Loucy (cell line): ENCODE measurements around the gene MYLK3.

Source experiments
- H2AFZ ChIP-seq: fragments of 200-600 bp; sonication (generic); 2 replicates; pipeline ENCODE4 v1.6.0; 2016; ENCODE audit warnings: antibody characterized with exemption, mild to moderate bottlenecking, low read length, moderate library complexity
- H3F3A ChIP-seq: fragments of 200-600 bp; 2 replicates; pipeline ENCODE4 v1.6.0; 2016; ENCODE audit warnings: antibody characterized with exemption, low read depth, mild to moderate bottlenecking
- H3K27me3 ChIP-seq: fragments of 200-600 bp; sonication (generic); 2 replicates; pipeline ENCODE4 v1.6.1; 2014; ENCODE audit warnings: low read length, mild to moderate bottlenecking; ENCODE audit not compliant: insufficient read depth, poor library complexity, severe bottlenecking
- H3K36me3 ChIP-seq: fragments of 200-600 bp; sonication (generic); 2 replicates; pipeline ENCODE4 v1.6.1; 2016; ENCODE audit warnings: low read length; ENCODE audit not compliant: insufficient read depth
- H3K4me1 ChIP-seq: fragments of 200-600 bp; sonication (generic); 2 replicates; pipeline ENCODE4 v1.5.1; 2014; ENCODE audit warnings: low read length, mild to moderate bottlenecking; ENCODE audit not compliant: insufficient read depth, poor library complexity, severe bottlenecking
- H3K4me2 ChIP-seq: fragments of 200-600 bp; sonication (generic); 2 replicates; pipeline ENCODE4 v1.6.0; 2014; ENCODE audit warnings: antibody characterized with exemption, low read length, low read depth, mild to moderate bottlenecking; ENCODE audit not compliant: poor library complexity, severe bottlenecking
- H3K4me3 ChIP-seq: fragments of 200-600 bp; sonication (generic); 2 replicates; pipeline ENCODE4 v1.5.1; 2014; ENCODE audit warnings: low read length, mild to moderate bottlenecking, mixed read lengths; ENCODE audit not compliant: poor library complexity, severe bottlenecking
- H3K79me2 ChIP-seq: fragments of 200-600 bp; sonication (generic); 2 replicates; pipeline ENCODE4 v1.6.1; 2014; ENCODE audit warnings: low read length; ENCODE audit not compliant: insufficient read depth
- H3K9ac ChIP-seq: fragments of 200-600 bp; sonication (generic); 2 replicates; pipeline ENCODE4 v1.6.0; 2014; ENCODE audit warnings: mild to moderate bottlenecking, low read depth, low read length, moderate library complexity; ENCODE audit not compliant: poor library complexity, severe bottlenecking
- H3K9me2 ChIP-seq: fragments of 200-600 bp; sonication (generic); replicated peaks from 2 replicates; pipeline ENCODE4 v1.6.1; 2016; ENCODE audit warnings: low read depth, low read length, mixed read lengths
- H3K9me3 ChIP-seq: fragments of 200-600 bp; sonication (generic); 2 replicates; pipeline ENCODE4 v1.6.1; 2014; ENCODE audit warnings: mild to moderate bottlenecking, antibody characterized with exemption, low read length, low read depth; ENCODE audit not compliant: insufficient read depth
- H4K20me1 ChIP-seq: fragments of 200-600 bp; sonication (generic); 2 replicates; pipeline ENCODE4 v1.6.0; 2014; ENCODE audit warnings: antibody characterized with exemption, low read length, mild to moderate bottlenecking; ENCODE audit not compliant: insufficient read depth, poor library complexity, severe bottlenecking
- CTCF ChIP-seq: fragments of 200-600 bp; sonication (generic); conservative IDR thresholded peaks from 2 replicates; pipeline ENCODE4 v1.5.1; 2014; ENCODE audit warnings: mild to moderate bottlenecking, antibody characterized with exemption, low read length
- EZH2phosphoT487 ChIP-seq: fragments of 200-600 bp; IDR thresholded peaks from 2 replicates; pipeline ENCODE4 v1.6.1; 2018; ENCODE audit warnings: antibody characterized with exemption, mild to moderate bottlenecking, moderate library complexity, borderline replicate concordance

The MYLK3 gene

GRCh38 chr16:46768809-46769208 is 20.7 kb upstream of the MYLK3 start:
- Histone ChIP-seq H3K4me1 (no peaks in the 10 kb centered on the region), H2AFZ (no peak overlapping the region), H3K27me3 (no peaks in the 10 kb centered on the region), H3K79me2 (no peaks in the 10 kb centered on the region), H3K9ac (no peak overlapping the region), H3K9me2 (no peaks in the 10 kb centered on the region), H3K36me3 (no peaks in the 10 kb centered on the region), H3K4me3 (no peak overlapping the region), H3K4me2 (no peak overlapping the region), H4K20me1 (no peaks in the 10 kb centered on the region), H3F3A (no peaks in the 10 kb centered on the region), H3K9me3 (no peaks in the 10 kb centered on the region; the same call in 1 of the 2 replicates)
- TF ChIP-seq EZH2phosphoT487 (no peak), CTCF (no peak)

GRCh38 chr16:46765050-46765449 is 16.9 kb upstream of the MYLK3 start:
- H3K4me3 ChIP-seq = no peak overlapping the region
- no peak overlapping the region for H2AFZ ChIP-seq
- H3K27me3 ChIP-seq = no peaks in the 10 kb centered on the region
- H3K36me3 ChIP-seq = no peaks in the 10 kb centered on the region
- no peaks in the 10 kb centered on the region for H3K9me2 ChIP-seq
- no peaks in the 10 kb centered on the region for H4K20me1 ChIP-seq
- H3K9ac ChIP-seq = no peak overlapping the region
- H3K9me3 ChIP-seq = no peaks in the 10 kb centered on the region; the same call in 1 of the 2 replicates
- no peaks in the 10 kb centered on the region for H3F3A ChIP-seq
- no peaks in the 10 kb centered on the region for H3K79me2 ChIP-seq
- no peak overlapping the region for H3K4me2 ChIP-seq
- no peak for TF ChIP-seq CTCF
- no peak for TF ChIP-seq EZH2phosphoT487
- no peaks in the 10 kb centered on the region for H3K4me1 ChIP-seq

GRCh38 chr16:46763147-46763546 is 15.0 kb upstream of the MYLK3 start:
- H3K9me2 ChIP-seq = no peaks in the 10 kb centered on the region
- H3K27me3 ChIP-seq = no peaks in the 10 kb centered on the region
- H2AFZ ChIP-seq = no peak overlapping the region
- H4K20me1 ChIP-seq = no peaks in the 10 kb centered on the region
- H3K4me1 ChIP-seq = no peaks in the 10 kb centered on the region
- TF ChIP-seq EZH2phosphoT487 = no peak
- TF ChIP-seq CTCF = no peak
- no peaks in the 10 kb centered on the region for H3K79me2 ChIP-seq
- no peaks in the 10 kb centered on the region for H3F3A ChIP-seq
- no peaks in the 10 kb centered on the region for H3K36me3 ChIP-seq
- H3K9ac ChIP-seq = no peak overlapping the region
- H3K4me3 ChIP-seq = no peak overlapping the region
- H3K9me3 ChIP-seq = no peaks in the 10 kb centered on the region
- H3K4me2 ChIP-seq = no peak overlapping the region
